Epithelial cell of proximal tubule (primary cell): ENCODE measurements around the gene MLYCD. TPM values are rescaled to one million over a fixed set of nuclear protein-coding genes. Genes with fewer than 3 reads are reported as not detected.

Experiments used
- DNase-seq: peaks from one replicate; pipeline ENCODE4 v3.0.0-alpha.2; 2011; ENCODE audit warnings: low read depth
- H3K4me3 ChIP-seq: 2 replicates; pipeline ENCODE4 v1.5.1; 2011; ENCODE audit warnings: low read depth, mild to moderate bottlenecking, low read length
- CTCF ChIP-seq: conservative IDR thresholded peaks from 2 replicates; pipeline ENCODE4 v1.5.1; 2012; ENCODE audit warnings: low read depth, mild to moderate bottlenecking, low read length
- total RNA-seq: library from RNA; depleted of rRNA; stranded (reverse); fragments of >200 nt; gene quantifications from 2 replicates; pipeline ENCODE4 v1.2.3, GENCODE V29; 2015

Gene MLYCD
- total RNA-seq, 1 donor from 2014 or later: 2.9 TPM

- TF ChIP-seq CTCF: no peak
- no peak for DNase-seq
- no peak overlapping the region for H3K4me3 ChIP-seq
Observed at GRCh38 chr16:83935005-83935857, 36.3 kb downstream of the MLYCD start.

GRCh38 chr16:83935858-83936255, 36.9 kb downstream of the MLYCD start:
- no peak overlapping the region for H3K4me3 ChIP-seq
- no peak for TF ChIP-seq CTCF
- no peak for DNase-seq

- H3K4me3 ChIP-seq: no peak overlapping the region
- TF ChIP-seq CTCF: no peak
- no peak for DNase-seq
Observed at GRCh38 chr16:83936581-83937165, 37.8 kb downstream of the MLYCD start.

GRCh38 chr16:83937267-83937666, 38.4 kb downstream of the MLYCD start:
- DNase-seq: no peak
- no peak for TF ChIP-seq CTCF

GRCh38 chr16:83937922-83938885, 39.3 kb downstream of the MLYCD start:
- no peak overlapping the region for H3K4me3 ChIP-seq
- no peak for TF ChIP-seq CTCF
- DNase-seq: no peak

More at GRCh38 chr16:83937267-83937666, 38.4 kb downstream of the MLYCD start:
- H3K4me3 ChIP-seq: no peak overlapping the region

- H3K4me3 ChIP-seq: no peak overlapping the region
- no peak for TF ChIP-seq CTCF
- DNase-seq: no peak
Observed at GRCh38 chr16:83939266-83939855, 40.4 kb downstream of the MLYCD start.
